ENCODE results near the gene CREB3.

Gene CREB3

DNA sequence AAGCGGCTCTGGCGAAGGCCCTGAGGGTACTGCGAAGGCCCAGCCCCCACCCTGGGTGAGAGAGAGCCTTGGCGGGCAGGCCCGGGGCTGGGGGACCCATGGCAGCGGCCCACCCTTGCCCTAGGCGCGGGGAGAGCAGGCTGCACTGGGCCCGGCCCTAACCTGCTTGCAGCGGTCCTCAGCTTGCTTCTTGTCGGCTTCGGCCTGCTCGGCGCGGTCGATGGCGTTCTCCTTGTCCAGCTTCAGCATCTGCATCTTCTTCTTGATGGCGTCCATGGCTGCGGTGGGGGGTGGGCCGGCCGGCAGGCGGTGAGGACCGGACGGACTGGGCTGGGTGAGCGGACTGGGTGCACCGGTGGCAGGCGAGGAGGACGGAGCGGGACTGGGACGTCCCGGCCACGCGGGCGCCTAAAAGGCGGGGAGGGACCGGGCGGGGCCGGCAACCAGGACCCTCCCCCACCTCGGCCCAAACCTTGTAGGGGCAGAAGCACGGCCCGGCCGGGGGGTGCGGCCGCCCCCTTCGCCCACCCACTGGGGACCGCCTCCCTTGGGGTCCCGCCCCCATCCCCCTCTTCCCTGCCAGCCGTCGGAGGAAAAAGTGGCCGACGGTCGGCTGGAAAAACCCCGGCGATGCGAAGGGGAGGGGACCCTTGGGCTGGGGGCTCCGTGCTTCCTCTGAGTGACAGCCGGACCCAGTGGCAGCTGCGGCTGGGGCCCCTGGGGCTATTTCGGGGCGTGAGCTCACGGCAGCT, 42.7 kb upstream of the CREB3 start, which contains the start of gene TPM2:
Gene TPM2, minus strand, starts transcription at position 384 of the 752 bp plus-strand sequence. Its CDS starts 108 bp downstream, at position 276.
- no peaks in the 10 kb centered on the region for H3K36me3 ChIP-seq (ENCODE audit: insufficient read depth)

DNA sequence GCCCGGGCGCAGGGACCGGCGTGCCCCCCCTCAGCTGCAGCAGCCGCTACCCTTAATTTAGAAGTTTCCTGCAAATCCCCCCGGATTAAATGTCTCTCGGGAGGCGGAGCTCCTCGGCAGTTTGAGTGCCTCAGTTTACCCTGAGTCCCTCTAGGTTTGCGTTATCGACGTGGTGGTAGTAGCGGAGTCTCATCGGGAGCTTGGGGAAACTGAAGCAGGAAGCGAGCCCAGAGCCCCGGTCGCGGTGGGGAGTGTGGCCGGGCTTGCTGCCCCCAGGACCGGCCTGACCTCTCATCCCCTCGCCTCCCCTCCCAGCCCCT, 42.2 kb upstream of the CREB3 start:
- no peaks in the 10 kb centered on the region for H3K27me3 ChIP-seq (ENCODE audit: insufficient read depth, low read depth)
- peak overlapping the region; percentile 48 for H3K4me2 ChIP-seq
- no peaks in the 10 kb centered on the region for H4K20me1 ChIP-seq (ENCODE audit: insufficient read depth)
- H2AFZ ChIP-seq (ENCODE audit: low read depth), result peak overlapping the region; percentile 81; the same call in 1 of the 2 replicates
- no peak overlapping the region for H3K4me3 ChIP-seq (IDR thresholded peaks at IDR 0.05; ENCODE audit: insufficient read depth, low read depth, low read length)
- H3K4me1 ChIP-seq (ENCODE audit: low read depth, poor library complexity, severe bottlenecking), result no peaks in the 10 kb centered on the region
- TF ChIP-seq CTCF (conservative IDR thresholded peaks at IDR 0.05; ENCODE audit: low read depth, low read length), result no peak
- no peak overlapping the region for H3K27ac ChIP-seq
- no peaks in the 10 kb centered on the region for H3K36me3 ChIP-seq (ENCODE audit: insufficient read depth)
- peak overlapping the region; percentile 61; the same call in 1 of the 2 replicates for H3K9ac ChIP-seq
- no peaks in the 10 kb centered on the region for H3K79me2 ChIP-seq (ENCODE audit: insufficient read depth, low read depth)

More for the DNA sequence above, 42.7 kb upstream of the CREB3 start, which contains the start of gene TPM2:
- H3K27ac ChIP-seq, result no peak within 1 kb of the TSS
- no peaks in the 10 kb centered on the region for H3K27me3 ChIP-seq (ENCODE audit: insufficient read depth, low read depth)
- H3K4me1 ChIP-seq (ENCODE audit: low read depth, poor library complexity, severe bottlenecking), result no peaks in the 10 kb centered on the region
- peak within 1 kb of the TSS; percentile 76 for H3K4me2 ChIP-seq
- H3K9ac ChIP-seq, result peak within 1 kb of the TSS; percentile 61
- no peak within 1 kb of the TSS for H3K4me3 ChIP-seq (IDR thresholded peaks at IDR 0.05; ENCODE audit: insufficient read depth, low read depth, low read length)
- H3K79me2 ChIP-seq (ENCODE audit: insufficient read depth, low read depth), result no peaks in the 10 kb centered on the region
- no peak for TF ChIP-seq CTCF (conservative IDR thresholded peaks at IDR 0.05; ENCODE audit: low read depth, low read length)
- no peaks in the 10 kb centered on the region for H4K20me1 ChIP-seq (ENCODE audit: insufficient read depth)
- peak within 1 kb of the TSS; percentile 81 for H2AFZ ChIP-seq (ENCODE audit: low read depth)

DNA sequence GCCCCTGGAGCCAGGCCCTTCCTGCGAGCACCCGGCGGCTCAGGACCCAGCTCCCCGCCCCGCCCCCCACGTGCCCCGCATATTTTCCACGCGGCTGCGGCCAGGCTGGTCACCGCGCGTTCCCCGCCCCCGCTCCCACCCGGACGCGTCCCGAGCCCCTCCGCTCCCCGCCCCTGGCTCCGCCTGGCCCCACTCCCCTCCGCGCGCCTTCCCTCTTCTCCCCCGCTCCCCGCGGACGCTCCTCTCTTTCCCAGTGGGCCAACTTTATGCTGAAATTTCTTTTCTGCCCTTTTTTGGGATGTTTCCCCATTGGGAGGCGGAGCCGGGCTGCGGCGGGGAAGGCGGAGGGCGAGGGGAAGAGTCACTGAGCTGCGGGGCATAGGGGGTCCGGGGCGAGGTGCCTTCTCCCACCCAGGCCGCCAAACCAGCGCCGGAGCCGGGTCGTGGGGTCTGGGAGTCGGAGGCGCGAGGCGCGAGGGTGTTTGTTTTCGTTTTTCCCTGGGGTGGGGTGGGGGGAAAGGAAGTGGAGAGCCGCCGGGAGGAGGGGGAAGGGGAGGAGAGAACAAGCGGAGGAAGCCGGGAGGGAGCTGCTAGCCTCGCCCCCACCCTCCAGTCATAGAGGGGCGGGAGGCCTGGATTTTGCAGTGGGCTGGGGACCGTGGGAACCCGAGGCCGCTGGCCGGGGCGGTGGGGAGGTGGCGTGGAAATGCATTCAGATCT, 41.7 kb upstream of the CREB3 start:
- H3K9ac ChIP-seq, result peak overlapping the region; percentile 61
- no peak for TF ChIP-seq CTCF (conservative IDR thresholded peaks at IDR 0.05; ENCODE audit: low read depth, low read length)
- peak overlapping the region; percentile 81 for H2AFZ ChIP-seq (ENCODE audit: low read depth)
- H3K4me1 ChIP-seq (ENCODE audit: low read depth, poor library complexity, severe bottlenecking), result no peaks in the 10 kb centered on the region
- no peaks in the 10 kb centered on the region for H3K79me2 ChIP-seq (ENCODE audit: insufficient read depth, low read depth)
- H4K20me1 ChIP-seq (ENCODE audit: insufficient read depth), result no peaks in the 10 kb centered on the region
- no peaks in the 10 kb centered on the region for H3K27me3 ChIP-seq (ENCODE audit: insufficient read depth, low read depth)
- no peaks in the 10 kb centered on the region for H3K36me3 ChIP-seq (ENCODE audit: insufficient read depth)
- H3K4me2 ChIP-seq, result peak overlapping the region; percentile 76
- H3K4me3 ChIP-seq (IDR thresholded peaks at IDR 0.05; ENCODE audit: insufficient read depth, low read depth, low read length), result no peak overlapping the region
- H3K27ac ChIP-seq, result no peak overlapping the region

- Histone ChIP-seq H3K9ac (no peak overlapping the region), H4K20me1 (ENCODE audit: insufficient read depth) (no peaks in the 10 kb centered on the region), H3K4me1 (ENCODE audit: low read depth, poor library complexity, severe bottlenecking) (no peaks in the 10 kb centered on the region), H3K4me3 (IDR thresholded peaks at IDR 0.05; ENCODE audit: insufficient read depth, low read depth, low read length) (no peak overlapping the region), H3K4me2 (no peak overlapping the region), H3K36me3 (ENCODE audit: insufficient read depth) (no peaks in the 10 kb centered on the region), H3K27ac (no peak overlapping the region), H2AFZ (ENCODE audit: low read depth) (peak overlapping the region; percentile 81; the same call in 1 of the 2 replicates), H3K79me2 (ENCODE audit: insufficient read depth, low read depth) (no peaks in the 10 kb centered on the region), H3K27me3 (ENCODE audit: insufficient read depth, low read depth) (no peaks in the 10 kb centered on the region)
- TF ChIP-seq CTCF (conservative IDR thresholded peaks at IDR 0.05; ENCODE audit: low read depth, low read length), result no peak
These were observed 41.2 kb upstream of the CREB3 start for GRCh38 chr9:35691334-35691650.
